ENCODE results near the gene CD24. TPM values are rescaled to one million over a fixed set of nuclear protein-coding genes. Genes with fewer than 3 reads are reported as not detected.

The CD24 gene
- total and polyA plus RNA-seq, 2 donors (not counting 1 experiment from before 2014, with no cell fraction given) = 69.9 to 113 TPM

DNA sequence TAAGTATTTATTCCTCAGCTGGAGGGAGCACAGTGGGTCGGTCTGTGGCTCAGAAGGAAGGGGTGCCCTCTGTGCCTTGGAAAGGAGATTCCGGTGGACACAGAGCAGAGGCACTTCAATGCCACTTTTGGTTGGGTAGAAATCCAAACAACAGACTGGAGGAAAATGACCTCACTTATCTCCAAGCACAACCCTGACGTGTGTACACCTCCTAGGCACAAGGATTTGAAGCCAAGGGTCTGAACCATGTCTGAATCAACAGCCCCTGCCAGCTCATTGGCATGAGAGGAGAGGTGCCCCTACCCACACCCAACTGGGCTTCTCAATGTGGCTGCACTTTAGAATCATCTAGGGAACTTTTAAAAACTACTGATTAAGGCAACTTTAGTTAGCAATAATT lies 13.4 kb downstream of the CD24 start:
- H3K27ac Mint-ChIP-seq = no peak overlapping the region
- Histone ChIP-seq H3K9ac (ENCODE audit: low read length) (no peak overlapping the region), H3K36me3 (replicated peaks in 1 of 2; ENCODE audit: control extremely low read depth in 1 of 2, control insufficient read depth in 1 of 2, extremely low read depth in 1 of 2, insufficient read depth in 2 of 2, low read length in 1 of 2) (no peaks in the 10 kb centered on the region), H3K27me3 (replicated peaks in 1 of 4; ENCODE audit: control extremely low read depth in 1 of 4, control insufficient read depth in 3 of 4, insufficient read depth in 4 of 4, low read length in 3 of 4) (no peaks in the 10 kb centered on the region), H3K4me2 (replicated peaks; ENCODE audit: low read depth, low read length, poor library complexity, severe bottlenecking) (no peak overlapping the region), H3K9me3 (ENCODE audit: control extremely low read depth in 1 of 3, control insufficient read depth in 2 of 3, insufficient read depth in 1 of 3, low read length in 2 of 3) (peaks cover 0 to 4% (median 0%) of the 10 kb centered on the region in 3 donors), H3K79me2 (ENCODE audit: control insufficient read depth, insufficient read depth, low read length) (no peaks in the 10 kb centered on the region), H3K27ac (ENCODE audit: low read length in 2 of 2) (no peak overlapping the region), H3K4me3 (ENCODE audit: control extremely low read depth in 1 of 5, extremely low read depth in 1 of 5, insufficient read depth in 1 of 5, low read depth in 2 of 5, low read length in 4 of 5) (no peak overlapping the region), H2AFZ (ENCODE audit: insufficient read depth, low read depth, low read length, poor library complexity, severe bottlenecking) (no peak overlapping the region), H4K20me1 (ENCODE audit: control insufficient read depth, insufficient read depth, low read length, poor library complexity, severe bottlenecking) (no peaks in the 10 kb centered on the region), H3K4me1 (ENCODE audit: control insufficient read depth in 2 of 2, insufficient read depth in 2 of 2, low read length in 2 of 2) (no peaks in the 10 kb centered on the region)
- intact Hi-C loops (cut with micrococcal nuclease) = no loop called here
- ATAC-seq (ENCODE audit: low read depth) (no peak), DNase-seq (no peak)
- H3K4me3 Mint-ChIP-seq = no peak overlapping the region
- POLR2A ChIA-PET = no interaction called here
- peaks cover 4% of the 10 kb centered on the region for H3K9me3 Mint-ChIP-seq (ENCODE audit: insufficient read depth)
- no peaks in the 10 kb centered on the region for H3K4me1 Mint-ChIP-seq
- 87% methylated on average over 3 of the region's 3 CpGs for WGBS (ENCODE audit: insufficient coverage)
- TF ChIP-seq CTCF (IDR thresholded peaks at IDR 0.05) (no peak), EZH2 (IDR thresholded peaks at IDR 0.05; ENCODE audit: borderline replicate concordance, insufficient read depth, low read depth, low read length, poor library complexity, severe bottlenecking) (no peak)
- no peaks in the 10 kb centered on the region for H3K27me3 Mint-ChIP-seq
- CTCF ChIA-PET = no interaction called here

- Mint-ChIP-seq H3K9me3 (ENCODE audit: insufficient read depth) (peaks cover 4% of the 10 kb centered on the region), H3K27ac (no peak overlapping the region), H3K27me3 (no peaks in the 10 kb centered on the region), H3K4me1 (no peaks in the 10 kb centered on the region), H3K4me3 (no peak overlapping the region)
- no peak for DNase-seq
- 60% methylated on average over 1 of the region's 1 CpG for WGBS (ENCODE audit: insufficient coverage)
- Histone ChIP-seq H4K20me1 (ENCODE audit: control insufficient read depth, insufficient read depth, low read length, poor library complexity, severe bottlenecking) (no peaks in the 10 kb centered on the region), H3K4me1 (ENCODE audit: control insufficient read depth in 2 of 2, insufficient read depth in 2 of 2, low read length in 2 of 2) (no peaks in the 10 kb centered on the region), H3K4me3 (ENCODE audit: control extremely low read depth in 1 of 5, extremely low read depth in 1 of 5, insufficient read depth in 1 of 5, low read depth in 2 of 5, low read length in 4 of 5) (no peak overlapping the region), H3K36me3 (replicated peaks in 1 of 2; ENCODE audit: control extremely low read depth in 1 of 2, control insufficient read depth in 1 of 2, extremely low read depth in 1 of 2, insufficient read depth in 2 of 2, low read length in 1 of 2) (no peaks in the 10 kb centered on the region), H2AFZ (ENCODE audit: insufficient read depth, low read depth, low read length, poor library complexity, severe bottlenecking) (no peak overlapping the region), H3K79me2 (ENCODE audit: control insufficient read depth, insufficient read depth, low read length) (no peaks in the 10 kb centered on the region), H3K4me2 (replicated peaks; ENCODE audit: low read depth, low read length, poor library complexity, severe bottlenecking) (no peak overlapping the region), H3K9ac (ENCODE audit: low read length) (no peak overlapping the region), H3K27me3 (replicated peaks in 1 of 4; ENCODE audit: control extremely low read depth in 1 of 4, control insufficient read depth in 3 of 4, insufficient read depth in 4 of 4, low read length in 3 of 4) (no peaks in the 10 kb centered on the region), H3K27ac (ENCODE audit: low read length in 2 of 2) (no peak overlapping the region), H3K9me3 (ENCODE audit: control extremely low read depth in 1 of 3, control insufficient read depth in 2 of 3, insufficient read depth in 1 of 3, low read length in 2 of 3) (peaks cover 0 to 4% (median 0%) of the 10 kb centered on the region in 3 donors)
- TF ChIP-seq EZH2 (IDR thresholded peaks at IDR 0.05; ENCODE audit: borderline replicate concordance, insufficient read depth, low read depth, low read length, poor library complexity, severe bottlenecking) = no peak
- no peak for TF ChIP-seq CTCF (IDR thresholded peaks at IDR 0.05)
- POLR2A ChIA-PET = no interaction called here
- intact Hi-C loops (cut with micrococcal nuclease) = no loop called here
- ATAC-seq (ENCODE audit: low read depth) = no peak
- CTCF ChIA-PET = interaction anchor here (1.2 kb wide), 1 partner anchor 19 kb away, joined by 3 read pairs; no protein-coding TSS in a partner anchor
These were observed 14.5 kb downstream of the CD24 start for GRCh38 chr6:106959985-106960384.
